ENCODE measurements around the gene GPX6.
"Not testable (repeated sequence)": the region's sequence is repeated elsewhere in the genome, so short reads cannot be mapped to it uniquely, and the experiment has no call there.

DNA sequence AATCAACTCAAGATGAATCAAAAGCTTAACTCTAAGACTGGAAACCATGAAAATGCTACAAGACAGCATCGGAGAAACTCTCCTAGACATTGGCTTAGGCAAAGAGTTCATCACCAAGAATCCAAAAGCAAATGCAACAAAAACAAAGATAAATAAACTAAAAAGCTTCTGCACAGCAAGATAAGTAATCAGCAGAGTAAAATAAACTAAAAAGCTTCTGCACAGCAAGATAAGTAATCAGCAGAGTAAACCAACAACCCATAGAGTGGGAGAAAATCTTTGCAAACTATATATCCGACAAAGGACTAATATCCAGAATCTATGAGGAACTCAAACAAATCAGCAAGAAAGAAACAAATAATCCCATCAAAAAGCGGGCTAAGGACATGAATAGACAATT is 31.4 kb upstream of the GPX6 start:
- TF ChIP-seq ZNF184 (tag by site-specific recombination; IDR thresholded peaks at IDR 0.05); ZNF660 (tag by site-specific recombination; IDR thresholded peaks at IDR 0.05); ZNF274 (IDR thresholded peaks at IDR 0.05; ENCODE audit: low read length); ZNF274 (tag by site-specific recombination; IDR thresholded peaks at IDR 0.05; ENCODE audit: borderline replicate concordance); ZBTB20 (tag by site-specific recombination; IDR thresholded peaks at IDR 0.05); YY1 (tag by site-specific recombination; IDR thresholded peaks at IDR 0.05); ZBTB7A (tag by site-specific recombination; IDR thresholded peaks at IDR 0.05; ENCODE audit: low read depth); REST (tag by site-specific recombination; IDR thresholded peaks at IDR 0.05); ZNF610 (tag by site-specific recombination; IDR thresholded peaks at IDR 0.05; ENCODE audit: borderline replicate concordance); ZNF530 (tag by site-specific recombination; IDR thresholded peaks at IDR 0.05; ENCODE audit: low read depth); ZNF521 (tag by site-specific recombination; IDR thresholded peaks at IDR 0.05); ZNF121 (tag by site-specific recombination; IDR thresholded peaks at IDR 0.05); ZNF341 (tag by site-specific recombination; IDR thresholded peaks at IDR 0.05; ENCODE audit: low read depth): not testable (repeated sequence)
- TF ChIP-seq, protein P1, sequence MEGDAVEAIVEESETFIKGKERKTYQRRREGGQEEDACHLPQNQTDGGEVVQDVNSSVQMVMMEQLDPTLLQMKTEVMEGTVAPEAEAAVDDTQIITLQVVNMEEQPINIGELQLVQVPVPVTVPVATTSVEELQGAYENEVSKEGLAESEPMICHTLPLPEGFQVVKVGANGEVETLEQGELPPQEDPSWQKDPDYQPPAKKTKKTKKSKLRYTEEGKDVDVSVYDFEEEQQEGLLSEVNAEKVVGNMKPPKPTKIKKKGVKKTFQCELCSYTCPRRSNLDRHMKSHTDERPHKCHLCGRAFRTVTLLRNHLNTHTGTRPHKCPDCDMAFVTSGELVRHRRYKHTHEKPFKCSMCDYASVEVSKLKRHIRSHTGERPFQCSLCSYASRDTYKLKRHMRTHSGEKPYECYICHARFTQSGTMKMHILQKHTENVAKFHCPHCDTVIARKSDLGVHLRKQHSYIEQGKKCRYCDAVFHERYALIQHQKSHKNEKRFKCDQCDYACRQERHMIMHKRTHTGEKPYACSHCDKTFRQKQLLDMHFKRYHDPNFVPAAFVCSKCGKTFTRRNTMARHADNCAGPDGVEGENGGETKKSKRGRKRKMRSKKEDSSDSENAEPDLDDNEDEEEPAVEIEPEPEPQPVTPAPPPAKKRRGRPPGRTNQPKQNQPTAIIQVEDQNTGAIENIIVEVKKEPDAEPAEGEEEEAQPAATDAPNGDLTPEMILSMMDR (tag by site-specific recombination; IDR thresholded peaks at IDR 0.05), result not testable (repeated sequence)
